ENCODE data around the gene NXNL1. TPM values are rescaled to one million over a fixed set of nuclear protein-coding genes. Genes with fewer than 3 reads are reported as not detected.

The NXNL1 gene
- total RNA-seq, 4 donors from 2014 or later, result 0.44 TPM; not detected in 3

- H3K4me3 ChIP-seq, result no peak overlapping the region
- no peak overlapping the region for H3K27ac ChIP-seq
- no peaks in the 10 kb centered on the region for H3K9me3 ChIP-seq
- TF ChIP-seq EP300 (IDR thresholded peaks at IDR 0.05) (no peak), CTCF (IDR thresholded peaks at IDR 0.05) (no peak), POLR2A (IDR thresholded peaks at IDR 0.05) (no peak)
- no peak for DNase-seq (ENCODE audit: low spot score in 2 of 2)
- WGBS, 2 donors, result 64 to 69% methylated on average over 8 of the region's 8 CpGs
- H3K4me1 ChIP-seq, result peaks cover 0 to 30% (median 7%) of the 10 kb centered on the region in 4 donors
- peaks cover 0 to 42% of the 10 kb centered on the region in 2 donors for H3K27me3 ChIP-seq
- H3K36me3 ChIP-seq, result no peaks in the 10 kb centered on the region
Observed at GRCh38 chr19:17450264-17451075, 10.3 kb downstream of the NXNL1 start.

- Histone ChIP-seq H3K27me3 (peaks cover 0 to 21% of the 10 kb centered on the region in 2 donors), H3K4me1 (peaks cover 0 to 16% (median 7%) of the 10 kb centered on the region in 4 donors), H3K9me3 (no peaks in the 10 kb centered on the region), H3K36me3 (no peaks in the 10 kb centered on the region), H3K4me3 (peak within 1 kb of the TSS; percentile 26 to 52 (median 38)), H3K27ac (no peak within 1 kb of the TSS)
- no peak for TF ChIP-seq EP300 (IDR thresholded peaks at IDR 0.05)
- TF ChIP-seq CTCF (IDR thresholded peaks at IDR 0.05), result peak; percentile 38 to 56 (median 43)
- 4 to 8% methylated on average over 36 to 49 of the region's 81 CpGs for WGBS, 2 donors
- peak; percentile 16 to 24 for DNase-seq (ENCODE audit: low spot score in 2 of 2)
Observed at GRCh38 chr19:17448131-17448967, 12.4 kb downstream of the NXNL1 start, which contains the start of gene TMEM221. Gene TMEM221, minus strand, starts transcription at chr19:17448668. Its CDS starts 206 bp downstream, at chr19:17448462.

- Histone ChIP-seq H3K4me1 (peaks cover 0 to 14% (median 7%) of the 10 kb centered on the region in 4 donors), H3K27ac (no peak overlapping the region)
- WGBS, 2 donors, result 29 to 34% methylated on average over 5 of the region's 5 CpGs
Observed at GRCh38 chr19:17447704-17448130, 13.0 kb downstream of the NXNL1 start.

GRCh38 chr19:17445526-17446165 is 15.1 kb downstream of the NXNL1 start:
- Histone ChIP-seq H3K4me3 (no peak overlapping the region), H3K9me3 (peaks cover 0 to 4% (median 0%) of the 10 kb centered on the region in 4 donors), H3K4me1 (peaks cover 0 to 25% (median 7%) of the 10 kb centered on the region in 4 donors), H3K36me3 (no peaks in the 10 kb centered on the region), H3K27ac (no peak overlapping the region), H3K27me3 (peaks cover 0 to 12% of the 10 kb centered on the region in 2 donors)
- DNase-seq (ENCODE audit: low spot score in 2 of 2), result no peak
- TF ChIP-seq EP300 (IDR thresholded peaks at IDR 0.05), result no peak
- TF ChIP-seq CTCF (IDR thresholded peaks at IDR 0.05), result no peak
- no peak for TF ChIP-seq POLR2A (IDR thresholded peaks at IDR 0.05)
- 96 to 97% methylated on average over 1 of the region's 1 CpG for WGBS, 2 donors

More at GRCh38 chr19:17447704-17448130, 13.0 kb downstream of the NXNL1 start:
- Histone ChIP-seq H3K4me3 (peak overlapping the region in 2 of 4 donors; percentile 30 to 52), H3K36me3 (no peaks in the 10 kb centered on the region), H3K27me3 (peaks cover 0 to 18% of the 10 kb centered on the region in 2 donors), H3K9me3 (no peaks in the 10 kb centered on the region)
- DNase-seq (ENCODE audit: low spot score in 2 of 2), result no peak
- no peak for TF ChIP-seq POLR2A (IDR thresholded peaks at IDR 0.05)
- TF ChIP-seq CTCF (IDR thresholded peaks at IDR 0.05), result no peak
- no peak for TF ChIP-seq EP300 (IDR thresholded peaks at IDR 0.05)
